ENCODE results near the gene RAB32. TPM values are rescaled to one million over a fixed set of nuclear protein-coding genes. Genes with fewer than 3 reads are reported as not detected.

The RAB32 gene
- not detected for total RNA-seq

DNA sequence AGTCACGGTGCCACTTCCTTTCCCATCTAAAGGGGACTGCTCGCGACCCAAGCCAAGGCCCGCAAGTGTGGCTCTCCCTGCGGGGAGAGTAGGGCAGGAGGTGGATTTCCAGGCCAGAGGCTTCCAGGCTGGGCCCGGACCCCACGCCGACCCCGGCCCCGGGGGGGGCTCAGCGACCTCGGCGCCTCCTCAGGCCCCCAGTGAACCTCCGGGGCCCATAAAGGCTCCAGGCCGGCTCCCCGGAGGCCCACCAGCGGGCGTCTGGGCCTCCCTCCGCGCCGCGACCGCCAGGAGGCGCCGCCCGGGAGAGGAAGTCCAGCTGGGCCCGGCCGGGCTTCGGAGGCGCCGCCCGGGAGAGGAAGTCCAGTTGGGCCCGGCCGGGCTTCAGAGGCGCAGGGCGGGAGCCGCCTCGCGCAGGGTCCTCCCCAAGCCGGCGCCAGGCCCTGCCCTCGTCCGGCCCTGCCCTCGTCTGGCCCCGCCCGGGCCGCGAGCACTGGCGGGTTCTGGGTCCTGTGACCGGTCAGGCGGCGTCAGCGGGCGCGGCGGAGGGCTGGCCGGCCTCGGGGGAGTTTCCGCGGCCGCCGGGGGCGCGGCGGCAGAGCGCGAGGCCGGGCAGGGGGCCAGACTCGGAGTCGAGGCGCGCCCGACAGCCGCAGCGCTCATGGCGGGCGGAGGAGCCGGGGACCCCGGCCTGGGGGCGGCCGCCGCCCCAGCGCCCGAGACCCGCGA lies at the start of gene RAB32:
TSS of gene RAB32 (plus strand) at position 623 of the 729 bp plus-strand sequence. CDS start at position 662, 39 bp downstream.
- Mint-ChIP-seq H3K36me3 (no peaks in the 10 kb centered on the region), H3K9me3 (no peaks in the 10 kb centered on the region), H3K27ac (no peak within 1 kb of the TSS), H3K27me3 (peaks cover 55% of the 10 kb centered on the region), H3K4me1 (peaks cover 5% of the 10 kb centered on the region), H3K4me3 (peak within 1 kb of the TSS; percentile 30)
- peak; percentile 30 for DNase-seq

DNA sequence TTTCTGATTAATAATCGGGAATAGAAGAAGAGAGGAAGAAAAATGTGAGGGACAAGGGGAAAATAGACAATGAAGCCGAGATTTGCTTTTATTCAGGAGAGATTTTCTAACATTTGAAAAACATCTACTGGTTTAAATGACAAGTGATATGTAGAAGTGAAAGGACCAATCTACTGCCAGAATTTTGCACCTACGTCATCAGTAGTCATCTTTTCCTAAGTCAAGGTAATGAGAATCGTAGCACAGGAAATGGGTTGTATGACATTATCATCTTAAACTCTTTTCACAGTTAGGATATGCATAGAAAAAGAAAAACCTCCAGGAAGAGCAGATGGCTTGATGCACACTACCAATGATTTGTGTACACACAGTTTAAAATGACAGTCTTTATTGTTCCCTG lies 45.3 kb upstream of the RAB32 start:
- Mint-ChIP-seq H3K4me1 (no peaks in the 10 kb centered on the region), H3K9me3 (no peaks in the 10 kb centered on the region), H3K4me3 (no peak overlapping the region), H3K36me3 (no peaks in the 10 kb centered on the region), H3K27me3 (no peaks in the 10 kb centered on the region), H3K27ac (no peak overlapping the region)
- DNase-seq: no peak

DNA sequence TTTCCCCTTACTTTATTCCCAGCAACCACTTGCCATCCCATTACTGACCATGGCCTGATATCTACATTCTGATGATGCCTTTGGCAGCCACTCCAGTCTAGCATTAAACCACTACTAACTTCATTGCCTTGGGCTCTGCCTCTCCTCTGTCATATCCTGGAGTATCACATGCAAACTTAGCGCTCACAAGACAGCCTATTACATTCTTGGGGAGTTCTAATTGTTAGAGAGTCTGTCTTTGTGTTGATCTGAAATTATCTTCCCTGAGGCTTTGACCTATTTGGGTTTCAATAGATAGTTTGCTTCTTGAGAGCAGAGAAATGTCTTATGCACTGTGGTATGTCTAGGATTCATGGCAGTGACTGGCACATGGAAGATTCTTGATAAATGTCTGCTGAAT lies 40.5 kb upstream of the RAB32 start:
- no peaks in the 10 kb centered on the region for H3K9me3 Mint-ChIP-seq
- H3K4me3 Mint-ChIP-seq: no peak overlapping the region
- H3K36me3 Mint-ChIP-seq: no peaks in the 10 kb centered on the region
- DNase-seq: no peak
- H3K4me1 Mint-ChIP-seq: no peaks in the 10 kb centered on the region
- H3K27me3 Mint-ChIP-seq: no peaks in the 10 kb centered on the region
- no peak overlapping the region for H3K27ac Mint-ChIP-seq

DNA sequence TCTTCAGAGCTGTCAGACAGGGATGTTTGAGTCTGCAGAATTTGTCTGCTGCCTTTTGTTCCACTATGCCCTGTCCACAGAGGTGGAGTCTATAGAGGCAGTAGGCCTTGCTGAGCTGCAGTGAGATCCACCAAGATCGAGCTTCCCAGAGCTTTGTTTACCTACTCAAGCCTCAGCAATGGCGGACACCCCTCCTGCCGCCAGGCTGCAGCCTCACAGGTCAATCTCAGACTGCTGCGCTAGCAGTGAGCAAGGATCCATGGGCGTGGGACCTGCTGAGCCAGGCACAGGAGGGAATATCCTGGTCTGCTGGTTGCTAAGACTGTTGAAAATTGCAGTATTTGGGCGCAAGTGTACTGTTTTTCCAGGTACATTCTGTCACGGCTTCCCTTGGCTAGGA lies 28.4 kb upstream of the RAB32 start:
- H3K4me3 Mint-ChIP-seq: no peak overlapping the region
- no peaks in the 10 kb centered on the region for H3K27me3 Mint-ChIP-seq
- no peaks in the 10 kb centered on the region for H3K36me3 Mint-ChIP-seq
- no peaks in the 10 kb centered on the region for H3K4me1 Mint-ChIP-seq
- peaks cover 2% of the 10 kb centered on the region for H3K9me3 Mint-ChIP-seq
- no peak for DNase-seq
- H3K27ac Mint-ChIP-seq: no peak overlapping the region

DNA sequence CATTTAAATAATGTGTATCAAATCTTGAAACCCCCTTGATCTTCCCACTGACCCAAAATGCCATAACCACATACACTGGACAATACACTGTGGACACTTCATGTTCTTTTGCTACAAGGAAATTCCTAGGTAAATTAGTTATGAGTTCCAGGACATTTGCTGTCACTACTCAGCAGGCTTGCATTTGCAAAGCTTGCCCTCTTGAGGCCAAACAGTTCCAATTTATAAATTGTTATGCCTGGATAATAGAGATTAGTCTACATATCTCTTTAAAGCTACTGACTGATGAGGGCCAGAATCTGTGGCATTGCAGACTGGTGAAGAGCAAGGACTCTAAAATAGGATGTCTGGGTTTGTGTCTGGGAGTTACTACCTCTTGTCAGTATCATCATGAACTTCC lies 17.4 kb upstream of the RAB32 start:
- Mint-ChIP-seq H3K4me1 (no peaks in the 10 kb centered on the region), H3K27ac (no peak overlapping the region), H3K36me3 (no peaks in the 10 kb centered on the region), H3K9me3 (peaks cover 9% of the 10 kb centered on the region), H3K4me3 (no peak overlapping the region), H3K27me3 (no peaks in the 10 kb centered on the region)
- no peak for DNase-seq

DNA sequence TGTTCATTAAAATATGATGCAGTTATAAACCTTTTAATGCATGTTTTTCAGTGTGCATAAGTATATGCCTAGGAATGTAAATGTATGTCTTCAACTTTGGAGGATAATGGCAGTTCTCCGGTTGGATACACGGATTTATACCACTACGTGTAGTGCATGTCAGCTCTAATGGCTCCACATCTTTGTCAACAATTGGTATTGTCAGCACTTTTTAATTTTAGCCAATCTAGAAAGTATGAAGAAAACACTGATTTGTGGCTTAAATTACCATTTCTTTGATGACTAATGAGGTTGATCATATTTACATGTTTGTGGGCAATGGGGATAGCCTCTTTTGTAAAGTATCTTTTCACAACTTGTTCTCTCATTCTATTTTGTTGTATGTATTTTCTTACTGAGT lies 10.9 kb upstream of the RAB32 start:
- Mint-ChIP-seq H3K27ac (no peak overlapping the region), H3K4me3 (no peak overlapping the region), H3K4me1 (no peaks in the 10 kb centered on the region), H3K9me3 (no peaks in the 10 kb centered on the region), H3K27me3 (no peaks in the 10 kb centered on the region), H3K36me3 (no peaks in the 10 kb centered on the region)
- no peak for DNase-seq

DNA sequence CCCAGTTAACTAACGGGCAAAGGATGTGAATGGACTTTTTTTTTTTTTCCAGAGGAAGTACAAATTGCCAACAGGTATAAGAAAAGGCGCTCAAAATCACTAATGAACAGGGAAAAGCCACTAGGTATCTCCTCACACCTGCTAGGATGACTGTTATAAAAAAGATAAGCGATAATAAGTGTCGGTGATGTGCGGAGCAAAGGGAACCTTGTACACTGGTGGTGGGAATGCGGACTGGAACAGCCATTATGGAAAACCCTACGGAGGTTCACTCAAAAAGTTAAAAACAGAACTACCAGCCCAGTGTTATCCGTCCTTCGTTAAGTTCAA lies 787 bp upstream of the RAB32 start:
- Mint-ChIP-seq H3K36me3 (no peaks in the 10 kb centered on the region), H3K9me3 (no peaks in the 10 kb centered on the region), H3K4me1 (peaks cover 5% of the 10 kb centered on the region), H3K27me3 (peaks cover 55% of the 10 kb centered on the region), H3K27ac (no peak overlapping the region), H3K4me3 (no peak overlapping the region)
- no peak for DNase-seq

DNA sequence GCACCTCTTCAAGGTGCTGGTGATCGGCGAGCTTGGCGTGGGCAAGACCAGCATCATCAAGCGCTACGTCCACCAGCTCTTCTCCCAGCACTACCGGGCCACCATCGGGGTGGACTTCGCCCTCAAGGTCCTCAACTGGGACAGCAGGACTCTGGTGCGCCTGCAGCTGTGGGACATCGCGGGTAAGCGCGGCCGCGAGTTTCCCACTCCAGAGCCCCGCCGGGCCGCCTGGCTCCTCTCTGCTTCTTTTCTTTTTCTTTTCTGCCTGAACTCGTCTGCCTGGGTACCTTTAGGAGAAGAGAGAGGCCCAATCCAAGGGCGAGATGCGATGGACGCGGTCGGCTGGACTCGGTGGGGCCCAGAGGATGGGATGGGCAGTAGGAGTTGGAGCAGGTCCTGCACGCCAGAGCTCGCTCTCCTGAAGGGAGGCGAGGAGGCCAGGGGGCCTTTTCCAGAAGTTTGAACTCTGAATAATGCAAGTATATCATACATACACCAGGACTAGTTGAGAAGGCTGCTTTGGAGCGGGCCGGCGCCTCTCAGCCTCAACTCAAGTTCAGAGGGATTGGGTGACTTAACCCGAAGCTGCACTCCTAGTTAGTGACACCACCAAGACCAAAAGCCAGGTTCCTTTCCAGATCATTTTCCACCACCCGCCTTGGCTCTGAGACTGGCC lies 445 bp downstream of the RAB32 start:
- H3K36me3 Mint-ChIP-seq: no peaks in the 10 kb centered on the region
- H3K9me3 Mint-ChIP-seq: no peaks in the 10 kb centered on the region
- H3K27me3 Mint-ChIP-seq: peaks cover 55% of the 10 kb centered on the region
- no peak for DNase-seq
- H3K4me1 Mint-ChIP-seq: peaks cover 5% of the 10 kb centered on the region
- H3K4me3 Mint-ChIP-seq: peak overlapping the region; percentile 30
- H3K27ac Mint-ChIP-seq: no peak overlapping the region

DNA sequence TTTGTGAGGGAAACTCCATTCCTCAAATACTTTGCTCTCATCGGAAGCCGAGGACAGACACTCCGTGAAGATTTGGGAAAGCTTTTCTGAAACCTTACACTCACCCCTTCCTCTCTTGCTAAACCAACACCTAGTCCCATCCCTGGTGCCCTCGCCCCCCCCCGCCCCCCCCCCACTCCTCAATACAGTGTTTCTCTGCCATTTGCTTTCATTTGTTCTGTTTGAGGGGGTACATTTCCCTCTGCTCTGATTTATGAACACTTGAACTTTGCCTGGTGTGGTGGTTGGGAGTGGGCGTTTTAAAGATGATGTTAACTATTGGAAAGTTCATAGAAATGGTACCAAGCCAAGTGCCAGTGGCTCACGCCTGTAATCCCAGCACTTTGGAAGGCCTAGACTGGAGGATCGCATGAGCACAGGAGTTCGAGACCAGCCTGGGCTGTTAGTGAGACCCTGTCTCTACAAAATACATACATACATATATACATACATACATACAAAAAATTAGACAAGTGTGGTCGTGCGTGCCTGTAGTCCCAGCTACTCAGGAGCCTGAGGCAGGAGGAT lies 1.1 kb downstream of the RAB32 start:
- no peak overlapping the region for H3K27ac Mint-ChIP-seq
- H3K4me3 Mint-ChIP-seq: no peak overlapping the region
- H3K9me3 Mint-ChIP-seq: no peaks in the 10 kb centered on the region
- H3K27me3 Mint-ChIP-seq: peaks cover 55% of the 10 kb centered on the region
- H3K4me1 Mint-ChIP-seq: peaks cover 5% of the 10 kb centered on the region
- H3K36me3 Mint-ChIP-seq: no peaks in the 10 kb centered on the region
- DNase-seq: no peak

DNA sequence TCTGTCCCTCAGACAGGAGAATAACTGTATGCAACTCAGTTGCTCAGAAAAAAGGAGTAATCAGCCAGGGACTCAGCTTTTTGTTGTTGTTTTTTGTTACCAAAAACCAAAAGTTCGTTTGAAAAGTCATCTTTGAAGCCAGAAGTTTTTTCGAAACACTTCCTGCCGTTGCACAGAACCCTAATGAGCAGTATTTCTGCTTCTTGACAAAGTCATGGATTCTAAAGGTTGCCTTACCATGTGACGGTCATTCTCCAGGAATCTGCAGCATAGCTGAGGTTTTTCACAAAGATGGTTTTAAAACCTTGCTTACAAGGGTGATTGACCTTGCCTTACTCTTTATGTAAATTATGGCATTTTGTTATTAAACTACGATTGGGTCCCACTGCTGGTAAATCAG lies 1.9 kb downstream of the RAB32 start:
- no peak overlapping the region for H3K27ac Mint-ChIP-seq
- H3K4me3 Mint-ChIP-seq: no peak overlapping the region
- peaks cover 52% of the 10 kb centered on the region for H3K27me3 Mint-ChIP-seq
- DNase-seq: no peak
- H3K36me3 Mint-ChIP-seq: no peaks in the 10 kb centered on the region
- peaks cover 5% of the 10 kb centered on the region for H3K4me1 Mint-ChIP-seq
- H3K9me3 Mint-ChIP-seq: no peaks in the 10 kb centered on the region

DNA sequence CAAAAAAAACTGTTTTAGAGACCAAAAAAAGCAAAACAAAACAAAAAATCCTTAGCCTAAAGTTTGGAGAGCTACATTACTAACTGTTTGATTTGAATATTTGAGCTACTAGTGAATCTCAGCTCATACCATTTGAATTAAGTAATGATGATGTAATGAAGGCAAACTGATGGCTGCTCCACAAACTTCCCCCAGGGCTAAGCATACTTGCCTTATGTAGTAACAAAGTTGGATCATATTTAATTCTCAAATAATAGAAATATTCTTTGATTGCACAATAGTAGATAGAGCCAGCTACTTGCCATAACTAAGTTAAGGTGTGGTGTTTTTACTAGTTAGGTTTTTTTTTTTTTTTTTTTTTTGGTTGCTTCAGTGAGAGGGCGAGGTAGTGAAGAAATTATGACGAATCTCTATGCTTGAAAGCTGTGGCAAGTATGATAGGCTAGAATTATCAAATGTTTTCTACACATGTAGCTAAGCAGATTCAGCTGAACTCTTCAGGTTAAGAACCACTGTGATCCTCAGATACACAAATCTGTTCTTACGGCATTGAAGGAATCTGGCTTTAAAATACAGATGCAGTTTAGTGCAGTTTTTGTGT lies 2.9 kb downstream of the RAB32 start:
- H3K36me3 Mint-ChIP-seq: no peaks in the 10 kb centered on the region
- no peak for DNase-seq
- H3K27me3 Mint-ChIP-seq: peaks cover 45% of the 10 kb centered on the region
- H3K4me3 Mint-ChIP-seq: no peak overlapping the region
- H3K4me1 Mint-ChIP-seq: peaks cover 5% of the 10 kb centered on the region
- no peak overlapping the region for H3K27ac Mint-ChIP-seq
- H3K9me3 Mint-ChIP-seq: no peaks in the 10 kb centered on the region

DNA sequence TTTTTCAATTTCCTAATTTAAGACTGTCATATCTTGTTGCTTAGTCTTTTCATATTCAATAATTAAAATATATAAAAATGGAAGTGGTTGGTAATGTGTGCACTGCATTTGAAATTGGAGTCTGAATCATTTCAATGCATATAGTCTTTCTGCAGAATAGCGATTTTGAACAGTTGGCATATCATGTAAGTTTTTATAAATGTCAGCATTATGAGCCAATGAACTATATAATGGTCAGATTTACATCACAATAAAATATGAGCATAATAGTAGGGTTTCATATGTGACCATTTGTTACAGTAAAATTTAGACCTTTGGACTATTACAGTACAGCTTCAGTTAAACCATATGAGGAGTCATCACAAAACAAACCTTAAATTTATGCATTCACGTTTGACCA lies 4.3 kb downstream of the RAB32 start:
- Mint-ChIP-seq H3K27ac (no peak overlapping the region), H3K36me3 (no peaks in the 10 kb centered on the region), H3K9me3 (no peaks in the 10 kb centered on the region), H3K27me3 (peaks cover 35% of the 10 kb centered on the region), H3K4me1 (peaks cover 5% of the 10 kb centered on the region), H3K4me3 (no peak overlapping the region)
- no peak for DNase-seq

DNA sequence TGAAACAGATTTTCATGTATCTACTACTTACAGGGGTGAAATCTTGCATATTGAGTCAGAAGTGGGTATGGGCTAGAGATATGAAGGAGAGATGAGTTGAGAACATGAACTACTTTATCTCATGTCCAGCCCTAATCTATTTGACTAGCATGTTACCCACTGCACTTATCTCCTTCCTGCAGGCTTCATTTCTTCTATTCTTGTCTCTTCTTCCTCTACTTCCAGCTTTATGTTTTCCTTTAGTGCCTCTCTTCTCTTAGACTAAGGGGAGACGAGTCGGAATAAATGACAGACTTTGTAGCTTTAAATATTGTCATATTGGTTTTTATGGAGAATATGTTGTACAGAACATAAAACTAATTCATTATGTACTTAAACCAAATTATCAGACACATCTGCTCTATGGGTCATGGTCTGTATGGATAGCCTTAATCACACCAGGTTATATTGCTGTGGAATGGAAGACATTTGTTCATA lies 5.3 kb downstream of the RAB32 start:
- no peaks in the 10 kb centered on the region for H3K9me3 Mint-ChIP-seq
- no peak overlapping the region for H3K4me3 Mint-ChIP-seq
- H3K27me3 Mint-ChIP-seq: peaks cover 32% of the 10 kb centered on the region
- no peaks in the 10 kb centered on the region for H3K36me3 Mint-ChIP-seq
- no peak for DNase-seq
- peaks cover 5% of the 10 kb centered on the region for H3K4me1 Mint-ChIP-seq
- no peak overlapping the region for H3K27ac Mint-ChIP-seq

DNA sequence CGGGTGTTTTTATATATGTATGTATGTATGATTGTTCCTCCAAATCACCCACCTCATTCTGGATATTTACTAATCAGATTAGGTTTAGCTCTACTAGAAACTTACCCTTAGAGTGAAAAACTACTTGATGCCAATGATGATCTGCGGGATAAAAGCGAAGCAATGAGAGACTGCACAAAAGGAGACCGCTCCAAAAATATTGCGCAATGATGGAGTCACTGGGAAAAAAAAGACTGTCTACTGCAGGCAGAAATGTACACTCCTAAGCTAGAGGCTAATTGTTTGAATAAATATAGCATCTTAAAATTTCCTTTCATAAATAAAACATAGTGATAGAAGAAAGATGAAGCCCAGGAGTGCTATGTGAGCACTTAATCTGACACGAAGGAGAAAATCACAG lies 7.3 kb downstream of the RAB32 start:
- no peaks in the 10 kb centered on the region for H3K9me3 Mint-ChIP-seq
- DNase-seq: no peak
- H3K4me1 Mint-ChIP-seq: no peaks in the 10 kb centered on the region

DNA sequence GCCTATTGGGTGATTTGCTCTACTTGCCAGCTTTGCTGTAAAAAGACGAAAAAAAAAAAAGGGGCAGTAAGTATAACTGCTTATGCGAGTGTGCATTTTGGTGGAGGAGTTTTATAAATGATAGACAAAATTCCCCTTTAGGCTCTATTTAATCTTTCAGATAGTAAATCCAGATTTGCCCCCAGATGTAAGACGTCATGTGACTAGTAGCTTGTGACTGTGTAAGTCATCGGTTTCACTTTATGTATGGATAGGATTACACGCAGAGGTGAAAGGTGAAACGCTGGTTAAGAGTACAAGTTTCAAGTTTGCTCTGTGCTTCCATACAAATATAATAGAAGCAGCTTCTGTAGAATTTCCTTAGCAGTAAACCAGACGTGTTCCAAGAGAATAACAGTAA lies 7.9 kb downstream of the RAB32 start:
- H3K9me3 Mint-ChIP-seq: no peaks in the 10 kb centered on the region
- no peak for DNase-seq
- H3K4me3 Mint-ChIP-seq: no peak overlapping the region
- no peaks in the 10 kb centered on the region for H3K36me3 Mint-ChIP-seq
- peaks cover 6% of the 10 kb centered on the region for H3K27me3 Mint-ChIP-seq
- H3K4me1 Mint-ChIP-seq: no peaks in the 10 kb centered on the region
- no peak overlapping the region for H3K27ac Mint-ChIP-seq

More for the DNA sequence above, 7.3 kb downstream of the RAB32 start:
- no peaks in the 10 kb centered on the region for H3K36me3 Mint-ChIP-seq
- H3K27ac Mint-ChIP-seq: no peak overlapping the region
- peaks cover 12% of the 10 kb centered on the region for H3K27me3 Mint-ChIP-seq
- H3K4me3 Mint-ChIP-seq: no peak overlapping the region

Measured in activated naive CD8-positive, alpha-beta T cell treated with anti-CD3 and anti-CD28 coated beads for 36 hours (primary cell).